Measurements from ENCODE around the gene SEMA5A.

Gene SEMA5A

DNA sequence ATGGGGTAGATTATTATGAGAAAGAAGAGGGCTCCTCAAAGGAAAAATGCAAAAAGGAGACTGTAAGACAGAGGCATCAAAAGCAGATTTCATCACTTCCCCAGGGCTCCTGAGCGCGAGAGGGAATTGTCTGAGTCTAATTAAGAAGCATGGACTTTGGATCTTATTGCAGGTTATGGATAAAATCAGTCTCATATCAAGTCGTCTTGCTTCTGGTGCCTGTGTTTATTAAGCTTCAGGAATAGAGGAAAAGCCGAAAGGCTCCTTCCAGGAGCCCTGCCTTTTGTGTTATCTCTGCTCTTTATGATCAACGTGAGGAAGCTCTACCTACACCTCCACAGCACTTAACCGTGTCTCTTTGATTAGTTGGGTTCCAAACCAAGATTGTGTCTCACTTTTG, 25.0 kb upstream of the SEMA5A start:
- DNase-seq: no peak
- no peaks in the 10 kb centered on the region for H3K9me2 ChIP-seq (replicated peaks; ENCODE audit: insufficient read depth, low read length)
- H3K27ac ChIP-seq (ENCODE audit: low read length): no peak overlapping the region
- no peak overlapping the region for H3K9ac ChIP-seq (ENCODE audit: low read length)
- H3K4me2 ChIP-seq (ENCODE audit: low read depth, low read length): no peak overlapping the region
- no peaks in the 10 kb centered on the region for H3K4me1 ChIP-seq (ENCODE audit: low read length)
- TF ChIP-seq EZH2phosphoT487 (IDR thresholded peaks at IDR 0.05; ENCODE audit: low read length) (no peak), EZH2 (optimal IDR thresholded peaks at IDR 0.05; ENCODE audit: low read depth, low read length) (no peak)
- TF ChIP-seq, protein P1, sequence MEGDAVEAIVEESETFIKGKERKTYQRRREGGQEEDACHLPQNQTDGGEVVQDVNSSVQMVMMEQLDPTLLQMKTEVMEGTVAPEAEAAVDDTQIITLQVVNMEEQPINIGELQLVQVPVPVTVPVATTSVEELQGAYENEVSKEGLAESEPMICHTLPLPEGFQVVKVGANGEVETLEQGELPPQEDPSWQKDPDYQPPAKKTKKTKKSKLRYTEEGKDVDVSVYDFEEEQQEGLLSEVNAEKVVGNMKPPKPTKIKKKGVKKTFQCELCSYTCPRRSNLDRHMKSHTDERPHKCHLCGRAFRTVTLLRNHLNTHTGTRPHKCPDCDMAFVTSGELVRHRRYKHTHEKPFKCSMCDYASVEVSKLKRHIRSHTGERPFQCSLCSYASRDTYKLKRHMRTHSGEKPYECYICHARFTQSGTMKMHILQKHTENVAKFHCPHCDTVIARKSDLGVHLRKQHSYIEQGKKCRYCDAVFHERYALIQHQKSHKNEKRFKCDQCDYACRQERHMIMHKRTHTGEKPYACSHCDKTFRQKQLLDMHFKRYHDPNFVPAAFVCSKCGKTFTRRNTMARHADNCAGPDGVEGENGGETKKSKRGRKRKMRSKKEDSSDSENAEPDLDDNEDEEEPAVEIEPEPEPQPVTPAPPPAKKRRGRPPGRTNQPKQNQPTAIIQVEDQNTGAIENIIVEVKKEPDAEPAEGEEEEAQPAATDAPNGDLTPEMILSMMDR (IDR thresholded peaks at IDR 0.05; ENCODE audit: low read length): no peak
- H2AFZ ChIP-seq (ENCODE audit: low read length): no peak overlapping the region
- no peaks in the 10 kb centered on the region for H3F3A ChIP-seq (ENCODE audit: insufficient read depth, low read length)
- H3K4me3 ChIP-seq (ENCODE audit: low read length): no peak overlapping the region
- no peaks in the 10 kb centered on the region for H4K20me1 ChIP-seq (ENCODE audit: insufficient read depth, low read length)
- H3K36me3 ChIP-seq (replicated peaks; ENCODE audit: insufficient read depth, low read length): no peaks in the 10 kb centered on the region
- H3K79me2 ChIP-seq (ENCODE audit: low read length): no peaks in the 10 kb centered on the region
- no peaks in the 10 kb centered on the region; the same call in 1 of the 2 replicates for H3K9me3 ChIP-seq (replicated peaks; ENCODE audit: insufficient read depth, low read length)
- no peaks in the 10 kb centered on the region for H3K27me3 ChIP-seq (replicated peaks; ENCODE audit: insufficient read depth, low read length)

DNA sequence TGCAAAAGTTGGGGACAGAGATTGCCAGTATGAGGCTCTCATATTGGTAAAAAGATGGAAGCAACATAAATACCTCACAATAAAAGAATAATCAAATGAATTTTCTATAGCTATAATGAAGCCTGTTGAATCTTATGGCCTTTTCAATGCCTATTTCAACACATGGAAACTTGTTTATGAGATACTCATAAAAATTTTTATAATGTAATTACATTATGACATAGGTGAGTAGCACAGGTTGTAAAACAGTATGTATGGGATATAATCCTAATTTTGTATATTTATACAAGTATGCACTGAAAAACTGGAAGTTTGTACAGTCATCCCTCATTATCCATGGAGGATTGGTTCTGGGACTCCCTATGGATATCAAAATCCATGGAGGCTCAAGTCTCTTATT, 21.2 kb upstream of the SEMA5A start:
- TF ChIP-seq, protein P1 (IDR thresholded peaks at IDR 0.05; ENCODE audit: low read length): no peak
- no peak for TF ChIP-seq EZH2phosphoT487 (IDR thresholded peaks at IDR 0.05; ENCODE audit: low read length)
- no peak for TF ChIP-seq EZH2 (optimal IDR thresholded peaks at IDR 0.05; ENCODE audit: low read depth, low read length)
- no peak overlapping the region for H3K27ac ChIP-seq (ENCODE audit: low read length)
- H3F3A ChIP-seq (ENCODE audit: insufficient read depth, low read length): no peaks in the 10 kb centered on the region
- H3K9ac ChIP-seq (ENCODE audit: low read length): no peak overlapping the region
- H4K20me1 ChIP-seq (ENCODE audit: insufficient read depth, low read length): no peaks in the 10 kb centered on the region
- H3K27me3 ChIP-seq (replicated peaks; ENCODE audit: insufficient read depth, low read length): no peaks in the 10 kb centered on the region
- no peaks in the 10 kb centered on the region; the same call in 1 of the 2 replicates for H3K9me3 ChIP-seq (replicated peaks; ENCODE audit: insufficient read depth, low read length)
- no peaks in the 10 kb centered on the region for H3K4me1 ChIP-seq (ENCODE audit: low read length)
- no peak overlapping the region for H3K4me3 ChIP-seq (ENCODE audit: low read length)
- no peak overlapping the region for H2AFZ ChIP-seq (ENCODE audit: low read length)
- no peaks in the 10 kb centered on the region for H3K9me2 ChIP-seq (replicated peaks; ENCODE audit: insufficient read depth, low read length)
- DNase-seq: no peak
- H3K79me2 ChIP-seq (ENCODE audit: low read length): no peaks in the 10 kb centered on the region
- H3K4me2 ChIP-seq (ENCODE audit: low read depth, low read length): no peak overlapping the region
- H3K36me3 ChIP-seq (replicated peaks; ENCODE audit: insufficient read depth, low read length): no peaks in the 10 kb centered on the region

DNA sequence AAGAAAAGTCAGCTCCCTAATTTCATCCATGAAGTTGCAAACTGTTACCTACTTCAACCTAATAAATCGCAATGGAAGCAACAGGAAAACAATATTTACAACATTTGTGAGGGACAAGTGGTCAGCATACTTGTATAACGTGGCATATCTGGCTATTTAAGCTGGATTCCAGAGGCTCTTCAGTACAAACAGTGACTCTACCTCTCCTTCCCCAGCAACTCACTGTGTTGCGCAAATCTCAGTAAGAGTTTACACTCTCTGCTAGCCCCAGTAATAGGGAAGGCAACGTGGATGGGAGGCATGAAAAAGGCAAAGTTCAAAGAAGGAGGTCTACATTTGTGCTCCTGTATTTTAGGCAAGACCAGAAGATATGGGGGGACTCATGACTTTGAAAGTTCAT, 18.9 kb upstream of the SEMA5A start:
- no peaks in the 10 kb centered on the region for H3K36me3 ChIP-seq (replicated peaks; ENCODE audit: insufficient read depth, low read length)
- H3K9me2 ChIP-seq (replicated peaks; ENCODE audit: insufficient read depth, low read length): no peaks in the 10 kb centered on the region
- no peak for DNase-seq
- no peak overlapping the region for H3K27ac ChIP-seq (ENCODE audit: low read length)
- no peaks in the 10 kb centered on the region for H3K27me3 ChIP-seq (replicated peaks; ENCODE audit: insufficient read depth, low read length)
- no peaks in the 10 kb centered on the region for H3F3A ChIP-seq (ENCODE audit: insufficient read depth, low read length)
- H4K20me1 ChIP-seq (ENCODE audit: insufficient read depth, low read length): no peaks in the 10 kb centered on the region
- no peak overlapping the region for H2AFZ ChIP-seq (ENCODE audit: low read length)
- H3K9ac ChIP-seq (ENCODE audit: low read length): no peak overlapping the region
- H3K4me2 ChIP-seq (ENCODE audit: low read depth, low read length): no peak overlapping the region
- H3K79me2 ChIP-seq (ENCODE audit: low read length): no peaks in the 10 kb centered on the region
- no peak for TF ChIP-seq EZH2phosphoT487 (IDR thresholded peaks at IDR 0.05; ENCODE audit: low read length)
- TF ChIP-seq, protein P1 (IDR thresholded peaks at IDR 0.05; ENCODE audit: low read length): no peak
- TF ChIP-seq EZH2 (optimal IDR thresholded peaks at IDR 0.05; ENCODE audit: low read depth, low read length): no peak
- no peaks in the 10 kb centered on the region for H3K4me1 ChIP-seq (ENCODE audit: low read length)
- no peaks in the 10 kb centered on the region; the same call in 1 of the 2 replicates for H3K9me3 ChIP-seq (replicated peaks; ENCODE audit: insufficient read depth, low read length)
- no peak overlapping the region for H3K4me3 ChIP-seq (ENCODE audit: low read length)

Measured in MM.1S (cell line).